ENCODE measurements around the gene CLK2.
A peak's percentile ranks its signal among the peaks of the same experiment; 100 is the strongest.

CLK2 gene

GRCh38 chr1:155267373-155267772 lies 5.9 kb downstream of the CLK2 start:
- Histone ChIP-seq H3K9me3 (ENCODE audit: control insufficient read depth in 1 of 2, low read length in 2 of 2) (no peaks in the 10 kb centered on the region), H3K4me1 (ENCODE audit: control insufficient read depth in 1 of 2, insufficient read depth in 2 of 2, low read length in 2 of 2) (peaks cover 6 to 12% of the 10 kb centered on the region in 2 donors), H3K27ac (ENCODE audit: low read depth, low read length) (no peak overlapping the region), H3K9ac (ENCODE audit: low read depth in 1 of 2, low read length in 2 of 2) (no peak overlapping the region), H3K4me3 (ENCODE audit: low read depth in 1 of 2, low read length in 2 of 2) (no peak overlapping the region), H3K36me3 (ENCODE audit: control insufficient read depth in 1 of 2, insufficient read depth in 2 of 2, low read length in 2 of 2) (peaks cover 61 to 81% of the 10 kb centered on the region in 2 donors), H3K27me3 (ENCODE audit: control insufficient read depth in 1 of 2, insufficient read depth in 2 of 2, low read length in 2 of 2) (no peaks in the 10 kb centered on the region)

- no peaks in the 10 kb centered on the region for H3K27me3 ChIP-seq (ENCODE audit: control insufficient read depth in 1 of 2, insufficient read depth in 2 of 2, low read length in 2 of 2)
- no peak overlapping the region for H3K27ac ChIP-seq (ENCODE audit: low read depth, low read length)
- H3K9ac ChIP-seq (ENCODE audit: low read depth in 1 of 2, low read length in 2 of 2), result no peak overlapping the region
- H3K4me3 ChIP-seq (ENCODE audit: low read depth in 1 of 2, low read length in 2 of 2), result no peak overlapping the region
- no peaks in the 10 kb centered on the region for H3K9me3 ChIP-seq (ENCODE audit: control insufficient read depth in 1 of 2, low read length in 2 of 2)
- peaks cover 4 to 8% of the 10 kb centered on the region in 2 donors for H3K4me1 ChIP-seq (ENCODE audit: control insufficient read depth in 1 of 2, insufficient read depth in 2 of 2, low read length in 2 of 2)
- peaks cover 61 to 81% of the 10 kb centered on the region in 2 donors for H3K36me3 ChIP-seq (ENCODE audit: control insufficient read depth in 1 of 2, insufficient read depth in 2 of 2, low read length in 2 of 2)
These were observed 6.8 kb downstream of the CLK2 start for GRCh38 chr1:155266553-155266952.

GRCh38 chr1:155263067-155263466 lies 10.2 kb downstream of the CLK2 start:
- Histone ChIP-seq H3K27ac (ENCODE audit: low read depth, low read length) (no peak overlapping the region), H3K36me3 (ENCODE audit: control insufficient read depth in 1 of 2, insufficient read depth in 2 of 2, low read length in 2 of 2) (peaks cover 39 to 60% of the 10 kb centered on the region in 2 donors), H3K4me3 (ENCODE audit: low read depth in 1 of 2, low read length in 2 of 2) (no peak overlapping the region), H3K27me3 (ENCODE audit: control insufficient read depth in 1 of 2, insufficient read depth in 2 of 2, low read length in 2 of 2) (no peaks in the 10 kb centered on the region), H3K9me3 (ENCODE audit: control insufficient read depth in 1 of 2, low read length in 2 of 2) (no peaks in the 10 kb centered on the region), H3K4me1 (ENCODE audit: control insufficient read depth in 1 of 2, insufficient read depth in 2 of 2, low read length in 2 of 2) (peaks cover 10 to 22% of the 10 kb centered on the region in 2 donors), H3K9ac (ENCODE audit: low read depth in 1 of 2, low read length in 2 of 2) (no peak overlapping the region)

DNA sequence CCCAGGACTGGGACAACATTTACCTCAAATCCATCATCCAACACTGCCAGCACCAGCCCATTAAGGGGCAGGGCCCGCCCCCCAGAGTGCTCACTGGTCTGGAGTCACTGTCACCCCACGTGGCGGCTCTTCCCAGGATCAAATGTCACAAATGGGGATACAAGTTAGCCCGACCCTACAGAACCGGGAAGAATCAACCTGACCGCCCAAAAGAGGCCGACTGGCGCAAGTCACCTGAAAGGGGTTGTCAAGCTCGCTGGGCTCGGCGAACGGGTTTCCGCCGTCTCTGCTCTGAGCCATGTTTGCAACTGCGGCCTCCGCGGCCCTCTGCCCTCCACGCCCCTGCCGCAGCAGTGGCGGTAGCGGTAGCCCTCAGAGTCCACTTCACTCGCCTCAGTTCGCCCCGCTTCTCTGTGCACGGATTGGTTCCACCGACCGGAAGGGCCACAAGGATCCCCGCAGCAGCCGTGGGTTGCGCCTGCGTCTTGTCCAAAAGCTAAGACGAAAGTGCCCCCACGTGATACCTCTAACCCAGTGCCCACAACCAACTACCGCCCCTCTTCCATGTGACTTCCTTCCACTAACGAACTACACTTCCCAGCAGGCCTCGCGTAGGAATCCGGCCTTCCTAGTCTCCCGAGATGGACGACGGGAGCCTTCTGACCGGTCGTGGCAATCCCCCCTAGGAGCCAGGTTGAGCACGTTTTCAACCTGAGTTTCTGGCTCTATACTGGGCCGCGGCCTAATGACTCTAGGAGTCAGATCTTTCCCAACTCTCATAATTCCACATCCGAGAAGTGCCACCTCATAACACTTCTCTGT lies 11.2 kb downstream of the CLK2 start, which contains the start of gene SCAMP3:
Gene SCAMP3, minus strand, starts transcription at position 509 of the 822 bp plus-strand sequence. Its CDS starts 209 bp downstream, at position 300.
- Histone ChIP-seq H3K9me3 (ENCODE audit: control insufficient read depth in 1 of 2, low read length in 2 of 2) (no peaks in the 10 kb centered on the region), H3K4me1 (ENCODE audit: control insufficient read depth in 1 of 2, insufficient read depth in 2 of 2, low read length in 2 of 2) (peaks cover 10 to 22% of the 10 kb centered on the region in 2 donors), H3K36me3 (ENCODE audit: control insufficient read depth in 1 of 2, insufficient read depth in 2 of 2, low read length in 2 of 2) (peaks cover 34 to 56% of the 10 kb centered on the region in 2 donors), H3K27ac (ENCODE audit: low read depth, low read length) (peak within 1 kb of the TSS; percentile 41), H3K9ac (ENCODE audit: low read depth in 1 of 2, low read length in 2 of 2) (peak within 1 kb of the TSS; percentile 80 to 96), H3K4me3 (ENCODE audit: low read depth in 1 of 2, low read length in 2 of 2) (peak within 1 kb of the TSS; percentile 95 to 97), H3K27me3 (ENCODE audit: control insufficient read depth in 1 of 2, insufficient read depth in 2 of 2, low read length in 2 of 2) (no peaks in the 10 kb centered on the region)

- Histone ChIP-seq H3K9me3 (ENCODE audit: control insufficient read depth in 1 of 2, low read length in 2 of 2) (no peaks in the 10 kb centered on the region), H3K27me3 (ENCODE audit: control insufficient read depth in 1 of 2, insufficient read depth in 2 of 2, low read length in 2 of 2) (no peaks in the 10 kb centered on the region), H3K36me3 (ENCODE audit: control insufficient read depth in 1 of 2, insufficient read depth in 2 of 2, low read length in 2 of 2) (peaks cover 35 to 56% of the 10 kb centered on the region in 2 donors), H3K9ac (ENCODE audit: low read depth in 1 of 2, low read length in 2 of 2) (peak overlapping the region; percentile 80 to 96), H3K27ac (ENCODE audit: low read depth, low read length) (peak overlapping the region; percentile 41), H3K4me1 (ENCODE audit: control insufficient read depth in 1 of 2, insufficient read depth in 2 of 2, low read length in 2 of 2) (peaks cover 13 to 22% of the 10 kb centered on the region in 2 donors), H3K4me3 (ENCODE audit: low read depth in 1 of 2, low read length in 2 of 2) (peak overlapping the region; percentile 95 to 97)
These were observed 11.8 kb downstream of the CLK2 start for GRCh38 chr1:155261493-155261851.

GRCh38 chr1:155260276-155260675 lies 13.0 kb downstream of the CLK2 start:
- H3K27me3 ChIP-seq (ENCODE audit: control insufficient read depth in 1 of 2, insufficient read depth in 2 of 2, low read length in 2 of 2), result no peaks in the 10 kb centered on the region
- no peaks in the 10 kb centered on the region for H3K9me3 ChIP-seq (ENCODE audit: control insufficient read depth in 1 of 2, low read length in 2 of 2)
- no peak overlapping the region for H3K27ac ChIP-seq (ENCODE audit: low read depth, low read length)
- H3K4me1 ChIP-seq (ENCODE audit: control insufficient read depth in 1 of 2, insufficient read depth in 2 of 2, low read length in 2 of 2), result peaks cover 23 to 29% of the 10 kb centered on the region in 2 donors
- no peak overlapping the region for H3K9ac ChIP-seq (ENCODE audit: low read depth in 1 of 2, low read length in 2 of 2)
- no peak overlapping the region for H3K4me3 ChIP-seq (ENCODE audit: low read depth in 1 of 2, low read length in 2 of 2)
- peaks cover 26 to 45% of the 10 kb centered on the region in 2 donors for H3K36me3 ChIP-seq (ENCODE audit: control insufficient read depth in 1 of 2, insufficient read depth in 2 of 2, low read length in 2 of 2)

GRCh38 chr1:155256058-155256852 lies 17.0 kb downstream of the CLK2 start:
- H3K9me3 ChIP-seq (ENCODE audit: control insufficient read depth in 1 of 2, low read length in 2 of 2), result no peaks in the 10 kb centered on the region

GRCh38 chr1:155255243-155256007 lies 17.9 kb downstream of the CLK2 start, which contains the start of gene ENTREP3:
Gene ENTREP3 (minus strand): TSS chr1:155255483. CDS start chr1:155254877, 606 bp downstream.
- Histone ChIP-seq H3K9me3 (ENCODE audit: control insufficient read depth in 1 of 2, low read length in 2 of 2) (no peaks in the 10 kb centered on the region), H3K4me3 (ENCODE audit: low read depth in 1 of 2, low read length in 2 of 2) (peak within 1 kb of the TSS; percentile 77 to 87), H3K27ac (ENCODE audit: low read depth, low read length) (peak within 1 kb of the TSS; percentile 98), H3K27me3 (ENCODE audit: control insufficient read depth in 1 of 2, insufficient read depth in 2 of 2, low read length in 2 of 2) (no peaks in the 10 kb centered on the region), H3K9ac (ENCODE audit: low read depth in 1 of 2, low read length in 2 of 2) (peak within 1 kb of the TSS; percentile 89 to 98), H3K36me3 (ENCODE audit: control insufficient read depth in 1 of 2, insufficient read depth in 2 of 2, low read length in 2 of 2) (peaks cover 11 to 21% of the 10 kb centered on the region in 2 donors), H3K4me1 (ENCODE audit: control insufficient read depth in 1 of 2, insufficient read depth in 2 of 2, low read length in 2 of 2) (peaks cover 29 to 31% of the 10 kb centered on the region in 2 donors)

More at GRCh38 chr1:155256058-155256852, 17.0 kb downstream of the CLK2 start:
- Histone ChIP-seq H3K27me3 (ENCODE audit: control insufficient read depth in 1 of 2, insufficient read depth in 2 of 2, low read length in 2 of 2) (no peaks in the 10 kb centered on the region), H3K36me3 (ENCODE audit: control insufficient read depth in 1 of 2, insufficient read depth in 2 of 2, low read length in 2 of 2) (peaks cover 11 to 22% of the 10 kb centered on the region in 2 donors), H3K9ac (ENCODE audit: low read depth in 1 of 2, low read length in 2 of 2) (peak overlapping the region; percentile 89 to 98), H3K4me1 (ENCODE audit: control insufficient read depth in 1 of 2, insufficient read depth in 2 of 2, low read length in 2 of 2) (peaks cover 28 to 33% of the 10 kb centered on the region in 2 donors), H3K4me3 (ENCODE audit: low read depth in 1 of 2, low read length in 2 of 2) (peak overlapping the region; percentile 77 to 87), H3K27ac (ENCODE audit: low read depth, low read length) (peak overlapping the region; percentile 98)

- Histone ChIP-seq H3K27ac (ENCODE audit: low read depth, low read length) (peak overlapping the region; percentile 98), H3K9me3 (ENCODE audit: control insufficient read depth in 1 of 2, low read length in 2 of 2) (no peaks in the 10 kb centered on the region), H3K36me3 (ENCODE audit: control insufficient read depth in 1 of 2, insufficient read depth in 2 of 2, low read length in 2 of 2) (peaks cover 11 to 16% of the 10 kb centered on the region in 2 donors), H3K9ac (ENCODE audit: low read depth in 1 of 2, low read length in 2 of 2) (peak overlapping the region; percentile 89 to 98), H3K4me3 (ENCODE audit: low read depth in 1 of 2, low read length in 2 of 2) (peak overlapping the region; percentile 77 to 87), H3K4me1 (ENCODE audit: control insufficient read depth in 1 of 2, insufficient read depth in 2 of 2, low read length in 2 of 2) (peaks cover 29% of the 10 kb centered on the region in 2 donors), H3K27me3 (ENCODE audit: control insufficient read depth in 1 of 2, insufficient read depth in 2 of 2, low read length in 2 of 2) (no peaks in the 10 kb centered on the region)
These were observed 18.5 kb downstream of the CLK2 start for GRCh38 chr1:155254714-155255242.

All from duodenal mucosa (tissue), 2 donors.